Measurements from ENCODE around the gene PNLIPRP2. TPM values are rescaled to one million over a fixed set of nuclear protein-coding genes. Genes with fewer than 3 reads are reported as not detected.

Gene PNLIPRP2
- total RNA-seq, 1 experiment from 2014 or later: not detected

DNA sequence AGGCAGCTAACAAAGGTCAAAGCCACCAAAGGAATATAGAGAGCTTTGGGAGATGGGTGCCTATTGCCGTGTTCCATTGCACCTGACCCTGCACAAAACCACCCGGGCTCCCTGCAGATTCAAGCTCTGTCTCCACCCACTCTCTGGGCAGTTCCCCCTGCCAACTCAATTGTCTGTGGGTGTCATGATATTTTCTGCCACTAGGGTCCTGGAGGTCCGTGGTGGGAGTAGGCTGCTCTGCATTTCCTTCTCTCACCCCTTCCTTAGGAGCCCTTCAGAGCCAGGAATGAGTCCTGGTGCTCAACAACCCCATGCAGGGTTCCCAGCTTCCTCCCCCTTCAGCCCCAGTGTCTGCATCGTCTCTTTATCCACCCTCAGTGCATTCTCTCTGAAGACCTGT lies 34.1 kb downstream of the PNLIPRP2 start:
- DNase-seq (ENCODE audit: low read depth): no peak

DNA sequence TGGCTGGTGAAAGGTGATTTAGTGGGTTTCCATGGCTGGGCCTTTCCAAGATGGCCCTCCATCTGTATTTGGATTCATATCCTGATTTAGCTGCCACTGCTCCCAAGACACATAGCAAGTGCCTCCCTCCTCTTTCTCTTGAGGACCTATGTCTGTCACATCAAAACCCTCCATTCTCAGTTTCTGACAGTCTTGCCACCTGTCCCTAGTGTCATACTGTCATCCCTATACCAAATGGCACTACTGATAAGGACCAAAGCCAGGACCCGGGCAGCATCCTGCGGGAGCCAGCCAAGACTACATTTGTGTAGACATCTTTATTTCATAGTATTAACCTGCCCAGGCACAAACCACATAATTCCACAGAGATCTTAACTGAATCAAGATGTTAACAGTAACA lies 34.8 kb downstream of the PNLIPRP2 start:
- no peak for DNase-seq (ENCODE audit: low read depth)

- DNase-seq (ENCODE audit: low read depth): no peak
Measured at GRCh38 chr10:116656044-116656443, 35.3 kb downstream of the PNLIPRP2 start.

DNA sequence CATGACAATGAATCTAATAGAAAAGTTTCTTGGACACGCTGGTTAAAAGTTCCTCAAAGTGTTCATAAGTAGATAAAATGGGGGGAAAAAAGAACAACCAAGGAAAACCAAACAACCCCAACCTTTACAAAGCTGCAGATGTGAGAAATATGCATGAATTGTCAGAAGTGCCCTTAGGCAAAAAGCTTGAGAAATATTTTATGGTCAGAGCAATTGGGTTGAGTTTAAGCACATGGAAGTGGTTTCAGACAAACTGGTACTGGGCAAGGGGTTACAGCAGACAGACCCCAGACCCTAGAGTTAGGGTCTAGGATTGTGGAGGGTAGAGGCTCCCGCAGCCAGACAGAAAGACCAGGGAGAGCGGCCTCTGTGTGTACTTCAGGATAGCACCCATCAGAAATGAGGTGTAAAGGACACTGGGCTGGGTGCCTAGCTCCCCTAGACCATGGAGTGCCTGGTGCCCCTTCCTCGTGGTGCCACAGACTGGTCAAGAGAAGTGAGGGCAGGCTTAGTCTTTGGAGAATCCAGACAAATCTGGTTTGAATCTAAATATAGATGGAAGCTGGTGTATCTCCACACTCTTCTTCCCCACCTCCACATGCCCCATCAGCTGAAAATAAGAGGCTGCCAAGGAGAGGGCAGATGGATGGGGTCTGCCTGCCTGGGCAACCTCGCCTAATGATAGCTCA lies 37.3 kb downstream of the PNLIPRP2 start:
- no peak for DNase-seq (ENCODE audit: low read depth)

GRCh38 chr10:116659049-116659670 lies 38.4 kb downstream of the PNLIPRP2 start:
- DNase-seq (ENCODE audit: low read depth): no peak

DNA sequence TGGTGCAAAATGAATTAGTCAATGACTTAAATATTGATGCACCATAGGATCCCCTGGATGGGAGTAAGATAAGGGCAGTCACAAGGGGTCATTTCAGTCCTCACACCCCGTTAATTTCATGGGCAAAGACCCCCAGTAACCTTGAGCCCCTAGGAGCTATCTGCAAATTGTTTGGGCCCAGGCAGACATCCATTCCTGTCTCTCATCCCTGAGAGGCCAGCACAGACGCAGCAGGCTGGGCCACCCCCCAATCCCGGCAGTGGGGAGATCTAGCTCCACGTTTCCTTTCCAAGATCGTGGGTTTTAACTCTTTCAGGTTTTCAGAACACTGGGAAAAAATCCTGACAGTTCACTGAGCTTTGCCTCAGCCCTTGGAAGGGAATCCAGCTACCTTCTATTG lies 40.1 kb downstream of the PNLIPRP2 start:
- DNase-seq (ENCODE audit: low read depth): no peak

DNA sequence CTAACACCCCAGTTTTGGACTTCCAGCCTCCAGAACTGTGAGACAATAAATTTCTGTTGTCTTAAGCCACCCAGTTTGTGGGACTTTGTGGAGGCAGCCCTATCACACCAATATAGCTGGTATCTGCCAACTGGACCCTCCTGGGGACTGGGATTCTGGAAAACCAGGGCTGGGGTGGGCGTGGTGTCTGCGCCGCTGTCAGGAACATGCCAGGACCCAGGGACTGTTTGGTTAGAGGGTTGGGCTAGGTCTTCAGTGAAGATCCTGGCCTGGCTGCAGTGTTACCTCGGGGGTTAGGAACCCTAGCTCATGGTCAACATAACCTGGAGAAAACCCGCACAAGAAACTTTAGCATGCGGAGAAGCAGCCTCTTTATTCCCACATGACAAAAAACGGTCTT lies 42.6 kb downstream of the PNLIPRP2 start:
- no peak for DNase-seq (ENCODE audit: low read depth)

DNA sequence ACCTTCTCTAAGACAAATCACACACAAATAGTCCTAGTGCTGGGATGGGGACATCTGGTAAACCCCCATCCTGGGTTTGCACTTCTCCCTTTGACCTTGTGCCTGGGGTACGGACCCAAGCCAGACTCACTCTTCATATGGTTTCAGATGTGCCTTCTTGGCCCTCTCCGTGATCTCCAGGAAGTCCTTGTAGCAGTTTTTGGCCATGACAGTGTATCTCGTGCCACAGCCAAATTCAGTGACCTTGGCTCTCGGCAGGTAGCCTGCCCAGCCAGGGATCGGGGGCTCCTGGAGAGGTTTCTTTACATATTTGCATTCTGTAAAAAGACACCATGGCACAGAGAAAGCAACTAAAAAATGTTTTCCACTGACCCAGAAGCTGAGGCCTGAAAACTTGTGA lies 43.9 kb downstream of the PNLIPRP2 start:
- no peak for DNase-seq (ENCODE audit: low read depth)

DNA sequence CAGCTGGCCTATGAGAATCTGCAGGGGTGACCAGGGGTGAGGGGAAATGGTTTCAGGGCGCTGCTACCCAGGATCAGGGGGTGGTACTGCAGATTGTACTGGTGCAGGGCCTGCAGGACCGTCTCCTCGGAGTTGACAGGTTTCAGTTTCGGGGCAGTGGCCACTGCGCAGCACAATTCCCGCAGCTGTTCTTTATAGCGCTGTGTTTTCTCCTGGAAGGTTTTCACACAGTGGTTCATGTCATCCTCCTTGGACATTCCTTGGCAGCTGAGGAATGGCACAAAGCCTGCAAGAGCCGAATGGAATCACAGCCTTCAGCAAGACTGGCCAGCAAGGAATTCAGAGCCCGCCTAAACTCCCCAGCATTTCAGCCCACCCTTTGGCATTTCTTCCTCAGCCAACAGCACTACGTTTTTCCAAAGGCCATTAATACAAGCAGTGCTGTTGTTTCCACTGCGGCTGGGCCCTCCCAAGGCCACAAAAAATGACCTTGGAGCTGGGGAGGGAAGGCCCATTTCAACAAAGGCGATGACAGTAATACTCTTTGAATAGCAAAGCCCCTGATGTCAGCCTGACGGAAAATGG lies 44.9 kb downstream of the PNLIPRP2 start:
- no peak for DNase-seq (ENCODE audit: low read depth)

GRCh38 chr10:116667484-116667883 lies 46.7 kb downstream of the PNLIPRP2 start:
- no peak for DNase-seq (ENCODE audit: low read depth)

- DNase-seq (ENCODE audit: low read depth): no peak
Measured at GRCh38 chr10:116668018-116668417, 47.3 kb downstream of the PNLIPRP2 start.

DNA sequence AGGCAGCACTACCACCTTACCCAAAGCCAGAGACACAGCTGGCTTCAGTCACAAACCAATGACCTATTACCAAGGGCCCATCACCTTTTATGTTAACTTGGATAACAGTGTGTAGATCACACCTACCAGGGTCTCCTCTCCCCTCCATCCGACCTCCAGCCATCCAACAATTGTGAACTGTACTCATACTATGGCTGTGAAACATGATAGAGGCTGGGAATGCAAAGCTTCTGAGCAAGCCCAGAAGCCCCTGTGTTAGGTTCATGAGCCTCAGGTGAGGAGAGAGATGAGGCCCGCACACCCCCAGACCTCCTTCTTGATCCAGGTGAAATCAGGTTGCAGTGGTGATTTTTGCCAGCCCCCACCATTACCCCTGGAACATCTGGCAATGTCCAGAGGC lies 47.7 kb downstream of the PNLIPRP2 start:
- no peak for DNase-seq (ENCODE audit: low read depth)

- no peak for DNase-seq (ENCODE audit: low read depth)
Measured at GRCh38 chr10:116669080-116669479, 48.3 kb downstream of the PNLIPRP2 start.

- DNase-seq (ENCODE audit: low read depth): no peak
Measured at GRCh38 chr10:116669832-116670644, 49.3 kb downstream of the PNLIPRP2 start.

GRCh38 chr10:116670706-116671105 lies 50.0 kb downstream of the PNLIPRP2 start:
- DNase-seq (ENCODE audit: low read depth): no peak

GRCh38 chr10:116671274-116671926 lies 50.6 kb downstream of the PNLIPRP2 start:
- no peak for DNase-seq (ENCODE audit: low read depth)

DNA sequence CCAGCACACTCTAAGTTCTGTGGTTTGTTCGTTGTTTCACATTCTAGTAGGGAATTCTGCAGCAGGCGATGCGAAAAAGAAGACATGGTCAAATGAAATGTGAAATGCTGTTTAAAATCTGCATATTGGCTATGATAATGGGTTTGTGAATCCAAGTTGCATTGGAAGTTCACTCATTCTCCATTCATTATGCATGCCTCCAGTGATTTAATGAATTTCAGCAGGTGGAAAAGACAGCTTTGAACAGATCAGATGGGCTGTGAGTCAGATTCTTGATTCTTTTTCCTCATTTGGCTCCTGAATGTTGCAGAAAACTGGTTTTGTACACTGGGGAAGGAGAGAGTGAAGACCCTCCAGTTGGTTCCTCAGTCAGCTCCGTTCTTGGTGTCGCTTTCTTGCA lies 52.1 kb downstream of the PNLIPRP2 start:
- DNase-seq (ENCODE audit: low read depth): no peak

DNA sequence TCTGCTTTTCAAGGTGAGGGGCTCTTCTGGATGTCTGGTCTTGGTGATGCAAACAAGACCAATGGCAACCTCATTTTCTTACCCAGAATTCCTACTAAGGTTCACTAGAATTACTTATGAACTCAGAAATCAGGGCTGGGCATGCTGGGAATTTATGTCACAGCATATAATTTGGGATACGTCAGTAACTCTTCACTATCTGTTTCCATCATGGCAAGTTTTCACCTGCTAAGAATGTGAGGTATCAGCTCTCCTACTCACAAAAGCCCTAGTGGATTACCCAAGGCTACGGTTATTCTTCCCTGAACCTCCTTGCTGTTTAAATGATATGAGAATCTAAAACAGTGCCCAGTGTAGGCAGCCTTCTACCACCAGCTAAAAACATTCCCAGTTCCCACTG lies 53.1 kb downstream of the PNLIPRP2 start:
- no peak for DNase-seq (ENCODE audit: low read depth)

DNA sequence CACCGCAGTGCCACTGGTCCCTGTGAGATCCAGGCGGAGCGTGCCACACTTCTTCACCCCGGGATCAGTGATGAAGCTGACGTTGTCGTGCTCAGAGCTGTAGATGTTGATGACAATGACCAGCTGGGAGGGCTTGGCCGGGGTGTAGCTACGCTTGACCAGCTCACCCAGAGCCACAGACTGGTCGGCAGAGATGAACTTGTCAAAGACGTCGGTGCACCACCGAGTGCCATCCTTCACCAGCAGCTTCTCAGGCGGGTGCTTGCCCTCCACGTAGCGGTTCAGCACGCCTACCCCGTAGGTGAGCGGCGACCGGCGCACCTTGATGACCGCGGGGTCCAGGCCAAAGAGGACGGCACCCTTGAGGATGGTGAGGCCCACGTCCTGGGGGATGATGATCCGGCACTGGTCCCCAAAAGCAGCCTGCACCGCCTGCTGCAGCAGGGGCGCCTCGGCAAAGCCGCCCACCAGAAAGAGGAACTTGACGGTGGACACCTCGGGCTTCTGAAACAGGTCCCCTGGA lies 54.2 kb downstream of the PNLIPRP2 start:
- no peak for DNase-seq (ENCODE audit: low read depth)

DNA sequence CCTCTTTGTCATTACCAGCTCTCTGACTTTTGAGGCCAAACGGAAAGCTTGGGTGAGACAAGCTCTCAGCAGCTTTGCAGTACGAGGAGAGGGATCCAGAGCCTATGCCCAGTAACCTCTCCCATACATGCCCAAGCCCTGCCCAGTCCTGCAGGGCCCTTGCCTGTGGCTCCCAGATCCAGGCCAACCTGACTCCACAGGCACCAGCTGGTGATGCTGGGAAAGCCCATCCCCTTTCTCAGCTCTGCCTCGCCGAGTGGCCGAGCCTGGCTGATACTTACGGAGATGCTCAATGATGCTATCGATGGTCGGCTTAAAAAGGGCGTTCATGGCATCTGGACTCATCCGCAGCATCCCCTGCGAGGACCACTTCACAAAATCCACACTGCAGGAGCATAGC lies 55.4 kb downstream of the PNLIPRP2 start:
- no peak for DNase-seq (ENCODE audit: low read depth)

- DNase-seq (ENCODE audit: low read depth): no peak
Measured at GRCh38 chr10:116676633-116677032, 55.9 kb downstream of the PNLIPRP2 start.

- DNase-seq (ENCODE audit: low read depth): no peak
Measured at GRCh38 chr10:116679351-116679750, 58.6 kb downstream of the PNLIPRP2 start.
